Right renal cortex interstitium (tissue), 3 donors: ENCODE data around the gene PRPF4. TPM values are rescaled to one million over a fixed set of nuclear protein-coding genes. Genes with fewer than 3 reads are reported as not detected.

Source experiments
- DNase-seq, 3 donors: peaks; one replicate each; pipeline ENCODE4 v3.0.0-alpha.2; 2013; ENCODE audit warnings: low read depth in 3 of 3, low spot score in 2 of 3
- polyA plus RNA-seq, 3 donors: library from polyadenylated mRNA; unstranded; fragments of 120-200 nt; gene quantifications; one replicate each; pipeline ENCODE4 v1.2.1, GENCODE V29; 2013; ENCODE audit not compliant: insufficient read length in 3 of 3

The PRPF4 gene
- polyA plus RNA-seq, 3 donors: 39.2 to 41.0 (median 39.3) TPM

DNA sequence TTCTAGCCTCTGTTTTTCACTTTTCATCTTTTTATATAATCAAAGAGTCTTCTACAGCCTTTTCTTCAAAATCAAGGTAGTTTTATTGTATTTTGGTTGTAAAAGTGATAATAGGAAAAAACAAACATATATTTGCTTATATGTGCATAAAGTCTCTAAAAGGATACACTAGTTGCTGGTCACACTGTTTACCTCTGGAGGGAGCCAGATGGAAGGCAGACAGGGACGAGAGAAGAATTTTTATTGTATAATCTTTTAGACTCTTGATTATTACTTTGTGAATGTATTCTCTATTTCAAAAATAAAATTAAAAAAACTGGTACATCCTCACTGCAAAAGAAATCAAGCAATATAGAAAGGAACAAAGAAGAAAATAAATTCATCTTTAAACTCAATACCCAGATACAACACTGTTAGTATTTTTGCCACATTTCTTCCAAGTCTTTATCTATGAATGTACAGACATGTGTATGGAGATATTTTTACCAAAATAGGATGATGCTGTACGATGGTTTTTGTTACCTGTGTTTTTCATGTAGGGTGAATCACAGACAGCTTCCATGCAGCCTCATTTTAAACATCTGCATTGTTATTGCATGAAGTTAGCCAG lies 33.9 kb downstream of the PRPF4 start:
- DNase-seq: no peak

DNA sequence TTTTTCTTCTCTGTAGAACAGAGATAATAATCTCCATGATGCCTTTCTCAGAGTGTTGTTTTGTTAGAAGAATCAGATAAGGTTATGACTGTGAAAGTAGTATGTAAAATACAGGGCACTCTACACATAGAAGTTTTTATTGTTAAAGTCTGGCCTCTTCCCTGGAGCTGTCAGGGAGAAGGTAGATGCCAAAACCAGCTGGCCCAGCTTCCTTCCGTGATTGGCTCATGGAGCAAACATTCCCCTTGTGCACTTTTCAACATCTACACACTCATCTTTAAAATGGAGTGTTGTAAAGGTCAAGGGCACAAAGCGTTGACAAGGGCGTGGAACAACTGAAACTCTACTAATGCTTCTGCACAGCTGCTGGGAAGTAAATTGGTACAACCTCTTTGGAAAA lies 35.1 kb downstream of the PRPF4 start:
- DNase-seq: no peak

GRCh38 chr9:113311961-113312360 lies 36.5 kb downstream of the PRPF4 start:
- DNase-seq: no peak

GRCh38 chr9:113313261-113313660 lies 37.8 kb downstream of the PRPF4 start:
- no peak for DNase-seq

GRCh38 chr9:113315231-113315630 lies 39.8 kb downstream of the PRPF4 start:
- no peak for DNase-seq

DNA sequence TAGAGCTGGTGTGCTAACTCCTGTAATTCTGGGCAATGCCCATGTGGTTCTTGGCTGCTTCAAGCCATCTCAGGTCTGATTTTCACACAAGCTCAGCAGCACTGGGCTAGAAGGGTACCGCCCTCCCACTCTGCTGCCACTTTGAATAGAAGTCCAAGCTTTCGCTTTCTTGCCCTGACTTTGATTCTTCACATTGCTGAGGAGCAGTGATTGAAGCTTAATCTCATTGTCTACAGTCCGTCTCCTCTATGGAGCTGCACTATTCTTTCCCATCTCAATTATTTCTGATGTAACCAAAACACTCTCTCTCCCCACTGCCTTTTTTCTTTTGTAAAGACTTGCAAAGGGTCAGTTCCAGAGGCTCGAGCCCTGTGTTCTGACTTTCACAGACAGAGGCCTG lies 40.6 kb downstream of the PRPF4 start:
- DNase-seq: no peak

- DNase-seq: no peak
These were observed 42.3 kb downstream of the PRPF4 start for GRCh38 chr9:113317777-113318176.

- DNase-seq: no peak
These were observed 43.6 kb downstream of the PRPF4 start for GRCh38 chr9:113319054-113319453.

DNA sequence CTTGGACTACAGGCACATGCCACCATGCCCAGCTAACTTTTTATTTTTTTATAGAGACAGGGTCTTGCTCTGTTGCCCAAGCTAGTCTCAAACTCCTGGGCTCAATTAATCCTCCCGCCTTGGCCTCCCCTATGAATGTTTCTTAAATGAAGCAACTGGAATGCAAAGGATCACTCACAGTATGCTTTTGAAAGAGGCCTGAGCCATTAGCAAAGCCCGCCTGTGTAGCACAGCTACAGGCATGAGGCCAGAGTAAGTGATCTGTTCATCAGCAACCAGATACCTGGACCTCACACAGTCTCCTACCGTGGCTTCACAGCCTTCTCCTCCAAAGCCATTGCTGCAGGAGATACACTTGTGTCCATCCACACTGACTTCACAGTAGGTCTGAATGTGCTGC lies 44.6 kb downstream of the PRPF4 start:
- DNase-seq: no peak

GRCh38 chr9:113322671-113323070 lies 47.2 kb downstream of the PRPF4 start:
- no peak for DNase-seq

DNA sequence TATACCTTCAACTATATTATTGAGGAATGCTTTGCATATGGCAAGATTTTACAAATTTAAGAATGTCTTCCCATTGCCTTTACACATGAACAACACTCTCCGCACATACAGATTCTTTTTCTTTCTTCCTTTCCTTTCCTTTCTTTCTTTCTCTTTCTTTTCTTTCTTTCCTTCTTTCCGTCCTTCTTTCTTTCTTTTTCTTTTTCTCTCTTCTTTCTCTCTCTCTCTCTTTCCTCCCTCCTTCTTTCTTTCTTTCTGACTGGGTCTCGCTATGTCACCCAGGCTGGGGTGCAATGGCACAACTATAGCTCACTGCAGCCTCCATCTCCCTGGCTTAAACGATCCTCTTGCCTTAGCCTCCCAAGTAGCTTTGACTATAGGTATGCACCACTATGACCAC lies 50.8 kb downstream of the PRPF4 start:
- DNase-seq: no peak

DNA sequence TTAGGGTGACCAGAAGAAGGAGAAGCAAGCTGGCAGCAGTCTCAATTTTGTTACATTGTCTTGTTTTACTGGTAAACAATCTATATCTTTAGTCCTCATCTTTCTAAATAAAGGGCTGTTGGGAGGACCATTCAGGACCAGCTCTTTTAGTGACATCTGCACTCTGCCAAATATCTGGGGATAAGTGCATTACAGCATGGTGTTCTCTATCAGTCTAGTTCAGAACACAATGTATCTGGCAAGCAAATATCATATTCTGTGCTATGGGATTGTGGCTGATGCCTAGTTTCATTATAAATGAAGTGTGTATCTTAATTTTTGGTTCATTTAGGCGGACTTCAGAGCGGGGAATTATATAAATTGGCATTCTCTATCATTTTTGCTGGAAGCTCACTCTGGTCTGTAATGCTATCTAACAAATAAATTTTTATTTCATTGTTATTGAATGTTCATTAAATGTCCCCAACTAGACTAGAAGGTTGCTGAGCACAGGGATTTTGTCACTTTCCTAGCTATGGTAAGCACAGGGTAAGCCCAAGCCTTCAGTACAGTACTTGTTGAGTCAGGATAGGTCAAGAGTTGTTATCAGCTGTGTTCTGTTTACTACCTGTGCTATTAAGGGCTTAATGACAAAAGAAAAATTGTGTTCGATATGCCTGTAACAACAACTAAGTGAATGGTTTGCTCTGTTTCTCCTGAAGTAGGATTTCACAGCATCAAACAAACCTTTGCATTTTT lies 52.8 kb downstream of the PRPF4 start:
- DNase-seq: no peak

- DNase-seq: no peak
These were observed 56.3 kb downstream of the PRPF4 start for GRCh38 chr9:113331780-113332179.

DNA sequence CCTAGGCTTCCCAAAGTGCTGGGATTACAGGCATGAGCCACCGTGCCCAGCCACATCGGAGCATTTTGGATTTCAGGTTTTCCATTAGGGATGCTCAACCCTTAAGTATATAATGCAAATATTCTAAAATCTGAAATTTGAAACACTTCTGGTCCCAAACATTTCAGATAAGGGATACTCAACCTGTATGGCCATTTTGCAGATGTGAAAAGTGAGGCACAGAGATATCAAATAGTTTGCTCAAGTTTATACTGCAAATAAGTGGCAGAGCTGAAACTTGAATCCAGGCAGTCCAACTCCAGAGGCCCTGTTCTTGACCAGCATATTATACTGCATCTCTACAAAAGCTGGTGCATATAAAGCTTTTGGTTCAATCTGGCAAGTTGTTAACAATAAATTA lies 62.3 kb downstream of the PRPF4 start:
- no peak for DNase-seq

DNA sequence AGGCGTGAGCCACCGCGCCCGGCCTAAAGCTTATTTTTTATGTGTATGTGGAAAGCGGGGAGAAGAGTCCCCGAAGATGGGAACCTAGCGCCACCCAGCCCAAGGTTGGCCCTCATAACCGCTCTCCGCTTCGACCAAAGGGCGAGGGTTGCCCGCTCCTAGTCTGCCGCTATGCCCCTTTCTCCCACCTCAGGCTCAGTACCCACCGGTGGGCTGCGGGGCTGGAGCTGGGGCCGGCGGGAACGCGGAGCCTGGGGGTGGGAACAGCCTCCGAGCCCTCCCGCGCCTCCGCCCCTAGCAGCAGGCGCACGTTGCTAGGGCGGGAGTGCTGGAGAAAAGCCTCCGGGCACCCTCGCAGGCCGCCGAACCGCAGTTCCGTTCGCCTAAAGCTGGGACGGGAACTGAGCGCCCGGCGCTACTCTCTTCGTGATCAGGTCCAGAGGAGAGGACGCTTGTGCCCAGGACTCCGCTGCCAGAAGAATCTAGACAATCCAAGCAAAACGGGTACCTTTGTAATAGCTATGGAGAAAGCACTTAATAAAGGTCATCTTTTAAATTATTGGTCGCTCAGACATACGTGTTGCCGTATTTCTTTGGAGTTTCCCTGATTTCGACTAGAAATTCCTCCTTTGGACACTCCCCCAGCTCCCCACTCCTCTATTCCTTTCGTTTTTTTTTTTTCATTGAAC lies 64.7 kb downstream of the PRPF4 start, which contains the start of gene WDR31:
WDR31 (minus strand) TSS at position 265 of the 689 bp plus-strand sequence. CDS start 8,253 bp downstream, outside the sequence.
- peak; percentile 78 to 83 (median 82) for DNase-seq

- no peak for DNase-seq
These were observed 66.4 kb downstream of the PRPF4 start for GRCh38 chr9:113341712-113342410.

Other genes with a start within 250 kb of the PRPF4 start
- 10 to 100 TPM; 12.9 to 15.6 (median 13.8) TPM for gene ZFP37, start 218.9 kb upstream of the PRPF4 start, polyA plus RNA-seq
- 1 to 10 TPM; 3.5 to 5.2 (median 4.6) TPM for gene SLC31A2, start 124.7 kb upstream of the PRPF4 start, polyA plus RNA-seq
- gene FKBP15, start 54.4 kb upstream of the PRPF4 start, polyA plus RNA-seq: 10 to 100 TPM; 28.8 to 32.1 (median 29.4) TPM
- 10 to 100 TPM; 26.9 to 29.2 (median 26.9) TPM for gene SLC31A1, start 54.1 kb upstream of the PRPF4 start, polyA plus RNA-seq
- gene CDC26, start 86 bp upstream of the PRPF4 start, polyA plus RNA-seq: 10 to 100 TPM; 43.1 to 49.3 (median 43.8) TPM
- 1 to 10 TPM; 5.2 to 6.6 (median 5.8) TPM for gene RNF183, start 27.7 kb downstream of the PRPF4 start, polyA plus RNA-seq
- gene WDR31, start 64.6 kb downstream of the PRPF4 start, polyA plus RNA-seq: 1 to 10 TPM; 7.2 to 7.9 (median 7.6) TPM
- gene BSPRY, start 73.9 kb downstream of the PRPF4 start, polyA plus RNA-seq: 1 to 10 TPM; 7.3 to 9.7 (median 9.6) TPM
- 10 to 100 TPM; 26.9 to 35.8 (median 28.8) TPM for gene HDHD3, start 101.3 kb downstream of the PRPF4 start, polyA plus RNA-seq
- gene ALAD, start 125.6 kb downstream of the PRPF4 start, polyA plus RNA-seq: 10 to 100 TPM; 40.1 to 43.8 (median 41.3) TPM
- 10 to 100 TPM; 67.7 to 75.6 (median 69.5) TPM for gene POLE3, start 135.0 kb downstream of the PRPF4 start, polyA plus RNA-seq
- under 1 TPM; 0.69 to 0.76 (median 0.75) TPM for gene C9orf43, start 135.1 kb downstream of the PRPF4 start, polyA plus RNA-seq
- 10 to 100 TPM; 45.1 to 47.4 (median 47.2) TPM for gene RGS3, start 188.1 kb downstream of the PRPF4 start, polyA plus RNA-seq